Fibroblast of lung (primary cell): ENCODE results near the gene SGCA.

ENCODE experiments used
- EZH2 ChIP-seq: IDR thresholded peaks from 2 replicates; pipeline ENCODE4 v1.5.1; 2012; ENCODE audit warnings: low read length, control low read depth, mild to moderate bottlenecking; ENCODE audit errors: missing control alignments
- TF ChIP-seq, protein P1 (sequence below), 2 donors: IDR thresholded peaks in 1 of 2; conservative IDR thresholded peaks in 1 of 2; 1 replicate in 1 of 2; 2 replicates in 1 of 2; pipeline ENCODE4 v1.5.1; 2011 to 2012; ENCODE audit warnings: low read length in 2 of 2, control low read depth in 1 of 2, inconsistent platforms in 1 of 2, low read depth in 1 of 2, mild to moderate bottlenecking in 1 of 2

GRCh38 chr17:50144355-50144754 lies 21.4 kb upstream of the SGCA start:
- TF ChIP-seq, protein P1, sequence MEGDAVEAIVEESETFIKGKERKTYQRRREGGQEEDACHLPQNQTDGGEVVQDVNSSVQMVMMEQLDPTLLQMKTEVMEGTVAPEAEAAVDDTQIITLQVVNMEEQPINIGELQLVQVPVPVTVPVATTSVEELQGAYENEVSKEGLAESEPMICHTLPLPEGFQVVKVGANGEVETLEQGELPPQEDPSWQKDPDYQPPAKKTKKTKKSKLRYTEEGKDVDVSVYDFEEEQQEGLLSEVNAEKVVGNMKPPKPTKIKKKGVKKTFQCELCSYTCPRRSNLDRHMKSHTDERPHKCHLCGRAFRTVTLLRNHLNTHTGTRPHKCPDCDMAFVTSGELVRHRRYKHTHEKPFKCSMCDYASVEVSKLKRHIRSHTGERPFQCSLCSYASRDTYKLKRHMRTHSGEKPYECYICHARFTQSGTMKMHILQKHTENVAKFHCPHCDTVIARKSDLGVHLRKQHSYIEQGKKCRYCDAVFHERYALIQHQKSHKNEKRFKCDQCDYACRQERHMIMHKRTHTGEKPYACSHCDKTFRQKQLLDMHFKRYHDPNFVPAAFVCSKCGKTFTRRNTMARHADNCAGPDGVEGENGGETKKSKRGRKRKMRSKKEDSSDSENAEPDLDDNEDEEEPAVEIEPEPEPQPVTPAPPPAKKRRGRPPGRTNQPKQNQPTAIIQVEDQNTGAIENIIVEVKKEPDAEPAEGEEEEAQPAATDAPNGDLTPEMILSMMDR (conservative IDR thresholded peaks at IDR 0.05 in 1 of 2, IDR thresholded peaks at IDR 0.05 in 1 of 2; ENCODE audit: low read depth in 1 of 2, low read length in 2 of 2), result no peak
- TF ChIP-seq EZH2, result no peak
